ENCODE data around the gene ATCAY. TPM values are rescaled to one million over a fixed set of nuclear protein-coding genes. Genes with fewer than 3 reads are reported as not detected.
A peak's percentile ranks its signal among the peaks of the same experiment; 100 is the strongest.

ATCAY gene
- polyA plus RNA-seq, 1 donor from 2014 or later = 73.8 TPM

DNA sequence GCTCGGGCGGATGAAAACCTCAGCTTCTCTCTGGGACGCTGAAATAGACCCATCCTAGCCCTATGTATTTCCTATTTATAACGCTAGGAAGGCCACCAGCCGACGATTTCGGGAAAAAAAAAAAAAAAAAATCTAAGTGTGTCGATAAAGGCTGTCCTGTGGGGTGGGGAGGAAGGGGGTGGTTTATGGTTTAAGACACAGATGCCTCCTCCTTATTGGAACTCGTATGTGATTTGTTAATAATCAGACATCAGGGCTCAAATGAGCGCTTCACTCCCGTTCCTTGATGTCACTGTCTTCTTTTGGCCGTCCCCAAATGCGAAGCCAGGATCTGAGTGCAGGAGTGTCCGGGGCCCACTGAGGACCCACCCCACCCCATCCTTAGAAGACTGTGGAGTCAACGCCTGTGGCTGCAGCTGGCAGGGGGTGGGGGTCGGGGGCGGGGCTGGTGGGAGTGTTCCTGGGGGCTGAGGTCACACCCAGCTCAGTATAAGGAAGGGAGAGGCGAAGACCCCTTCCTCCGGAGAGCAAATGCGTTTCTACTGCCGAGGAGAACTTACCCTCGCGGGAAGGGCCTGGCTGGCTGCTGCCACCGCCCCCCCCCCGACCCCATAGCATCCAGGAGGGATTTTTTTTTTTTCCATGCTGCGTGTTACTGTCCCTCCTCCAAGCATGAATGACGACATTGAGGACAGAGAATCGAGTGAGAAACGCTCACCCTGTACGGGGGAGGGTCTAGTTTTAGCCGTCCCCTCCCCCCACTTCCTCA, 971 bp downstream of the ATCAY start:
- H3F3A ChIP-seq (ENCODE audit: insufficient read depth, low read length, poor library complexity, severe bottlenecking) = no peaks in the 10 kb centered on the region
- no peaks in the 10 kb centered on the region for H3K9me2 ChIP-seq (ENCODE audit: insufficient read depth, low read length)
- peaks cover 32% of the 10 kb centered on the region for H3K79me2 ChIP-seq (replicated peaks; ENCODE audit: insufficient read depth, low read length)
- H3K36me3 ChIP-seq (ENCODE audit: insufficient read depth, low read length) = peaks cover 10% of the 10 kb centered on the region
- peak overlapping the region; percentile 94 for H3K4me2 ChIP-seq (ENCODE audit: low read length)
- TF ChIP-seq RAD21 (conservative IDR thresholded peaks at IDR 0.05) (peak; percentile 17), MXI1 (conservative IDR thresholded peaks at IDR 0.05; ENCODE audit: poor library complexity, severe bottlenecking) (no peak), POLR2AphosphoS5 (IDR thresholded peaks at IDR 0.05) (peak; percentile 82), SMC3 (conservative IDR thresholded peaks at IDR 0.05; ENCODE audit: poor library complexity) (peak; percentile 39), REST (IDR thresholded peaks at IDR 0.05; ENCODE audit: borderline replicate concordance) (peak; percentile 8), EZH2 (IDR thresholded peaks at IDR 0.05; ENCODE audit: borderline replicate concordance, insufficient read depth, low read length, poor library complexity, severe bottlenecking) (no peak), TAF1 (IDR thresholded peaks at IDR 0.05; ENCODE audit: low read depth) (no peak), EP300 (conservative IDR thresholded peaks at IDR 0.05; ENCODE audit: poor library complexity, severe bottlenecking) (peak; percentile 27)
- TF ChIP-seq, protein P1, sequence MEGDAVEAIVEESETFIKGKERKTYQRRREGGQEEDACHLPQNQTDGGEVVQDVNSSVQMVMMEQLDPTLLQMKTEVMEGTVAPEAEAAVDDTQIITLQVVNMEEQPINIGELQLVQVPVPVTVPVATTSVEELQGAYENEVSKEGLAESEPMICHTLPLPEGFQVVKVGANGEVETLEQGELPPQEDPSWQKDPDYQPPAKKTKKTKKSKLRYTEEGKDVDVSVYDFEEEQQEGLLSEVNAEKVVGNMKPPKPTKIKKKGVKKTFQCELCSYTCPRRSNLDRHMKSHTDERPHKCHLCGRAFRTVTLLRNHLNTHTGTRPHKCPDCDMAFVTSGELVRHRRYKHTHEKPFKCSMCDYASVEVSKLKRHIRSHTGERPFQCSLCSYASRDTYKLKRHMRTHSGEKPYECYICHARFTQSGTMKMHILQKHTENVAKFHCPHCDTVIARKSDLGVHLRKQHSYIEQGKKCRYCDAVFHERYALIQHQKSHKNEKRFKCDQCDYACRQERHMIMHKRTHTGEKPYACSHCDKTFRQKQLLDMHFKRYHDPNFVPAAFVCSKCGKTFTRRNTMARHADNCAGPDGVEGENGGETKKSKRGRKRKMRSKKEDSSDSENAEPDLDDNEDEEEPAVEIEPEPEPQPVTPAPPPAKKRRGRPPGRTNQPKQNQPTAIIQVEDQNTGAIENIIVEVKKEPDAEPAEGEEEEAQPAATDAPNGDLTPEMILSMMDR (IDR thresholded peaks at IDR 0.05; ENCODE audit: poor library complexity, severe bottlenecking) = peak; percentile 8
- H4K20me1 ChIP-seq (ENCODE audit: insufficient read depth) = peaks cover 4% of the 10 kb centered on the region
- H2AFZ ChIP-seq (ENCODE audit: low read depth, low read length) = peak overlapping the region; percentile 68
- peak overlapping the region; percentile 89 for H3K4me3 ChIP-seq (ENCODE audit: low read length)
- peak overlapping the region; percentile 99 for H3K27ac ChIP-seq (ENCODE audit: low read length)
- H3K27me3 ChIP-seq (ENCODE audit: insufficient read depth, low read depth, low read length) = no peaks in the 10 kb centered on the region
- H3K9me3 ChIP-seq (ENCODE audit: low read length) = no peaks in the 10 kb centered on the region
- H3K9ac ChIP-seq (ENCODE audit: low read length) = peak overlapping the region; percentile 99

GRCh38 chr19:3882041-3882384, 1.5 kb downstream of the ATCAY start:
- H3K36me3 ChIP-seq (ENCODE audit: insufficient read depth, low read length) = peaks cover 10% of the 10 kb centered on the region
- no peaks in the 10 kb centered on the region for H3K27me3 ChIP-seq (ENCODE audit: insufficient read depth, low read depth, low read length)
- TF ChIP-seq MXI1 (conservative IDR thresholded peaks at IDR 0.05; ENCODE audit: poor library complexity, severe bottlenecking) (peak; percentile 23), RAD21 (conservative IDR thresholded peaks at IDR 0.05) (no peak), TAF1 (IDR thresholded peaks at IDR 0.05; ENCODE audit: low read depth) (no peak)
- H2AFZ ChIP-seq (ENCODE audit: low read depth, low read length) = peak overlapping the region; percentile 3
- H3K9me2 ChIP-seq (ENCODE audit: insufficient read depth, low read length) = no peaks in the 10 kb centered on the region
- no peaks in the 10 kb centered on the region for H3K9me3 ChIP-seq (ENCODE audit: low read length)
- peak overlapping the region; percentile 99 for H3K9ac ChIP-seq (ENCODE audit: low read length)
- peak overlapping the region; percentile 99 for H3K27ac ChIP-seq (ENCODE audit: low read length)
- H3F3A ChIP-seq (ENCODE audit: insufficient read depth, low read length, poor library complexity, severe bottlenecking) = no peaks in the 10 kb centered on the region
- H3K79me2 ChIP-seq (replicated peaks; ENCODE audit: insufficient read depth, low read length) = peaks cover 32% of the 10 kb centered on the region
- H3K4me2 ChIP-seq (ENCODE audit: low read length) = peak overlapping the region; percentile 94
- H3K4me3 ChIP-seq (ENCODE audit: low read length) = peak overlapping the region; percentile 89
- H4K20me1 ChIP-seq (ENCODE audit: insufficient read depth) = peaks cover 4% of the 10 kb centered on the region
